HG03025 (cell line): ENCODE measurements around the gene DNAJC19.
A peak's percentile ranks its signal among the peaks of the same experiment; 100 is the strongest.

Source experiments
- ATAC-seq: cut with Tn5 transposase; IDR thresholded peaks from one replicate; pipeline ENCODE4 v1.9.1; 2021; ENCODE audit warnings: mild to moderate bottlenecking, moderate library complexity; ENCODE audit not compliant: unreplicated experiment, low FRiP score

The DNAJC19 gene

GRCh38 chr3:180962530-180962929, 27.0 kb downstream of the DNAJC19 start:
- ATAC-seq, result no peak

- ATAC-seq, result no peak
These were observed 28.0 kb downstream of the DNAJC19 start for GRCh38 chr3:180961552-180961951.

GRCh38 chr3:180961087-180961486, 28.4 kb downstream of the DNAJC19 start:
- no peak for ATAC-seq

- no peak for ATAC-seq
These were observed 29.8 kb downstream of the DNAJC19 start for GRCh38 chr3:180959691-180960090.

- peak; percentile 71 for ATAC-seq
These were observed 41.7 kb downstream of the DNAJC19 start for GRCh38 chr3:180947761-180948390.

- ATAC-seq, result no peak
These were observed 48.7 kb downstream of the DNAJC19 start for GRCh38 chr3:180940826-180941225.

GRCh38 chr3:180934638-180935037, 54.9 kb downstream of the DNAJC19 start:
- no peak for ATAC-seq
